SK-N-SH (cell line): ENCODE results near the gene SLC38A3.

Experiments used
- CHD2 ChIP-seq: fragments of 150-350 bp; IDR thresholded peaks from 2 replicates; pipeline ENCODE4 v1.6.1; 2018; ENCODE audit warnings: low read length; ENCODE audit not compliant: partially characterized antibody
- EP300 ChIP-seq, 2 experiments: IDR thresholded peaks; 2 replicates each; pipeline versions ENCODE4 v1.4.0 to v1.6.1; 2012; ENCODE audit warnings: borderline replicate concordance in 1 of 2, low read depth in 1 of 2, low read length in 1 of 2
- FOXM1 ChIP-seq: IDR thresholded peaks from 2 replicates; pipeline ENCODE4 v1.4.0; 2012; ENCODE audit warnings: low read depth, mild to moderate bottlenecking
- GATA2 ChIP-seq: sonication (generic); formaldehyde crosslinking; IDR thresholded peaks from 2 replicates; pipeline ENCODE4 v1.5.0; 2020; ENCODE audit warnings: mild to moderate bottlenecking, missing genetic modification reagents
- TAF1 ChIP-seq: IDR thresholded peaks from 2 replicates; pipeline ENCODE4 v1.6.1; 2012; ENCODE audit warnings: low read depth, mild to moderate bottlenecking, low read length, moderate library complexity, borderline replicate concordance
- TF ChIP-seq, protein P1 (sequence below): fragments of 200-600 bp; sonication (generic); IDR thresholded peaks from 2 replicates; pipeline ENCODE4 v1.6.1; 2017; ENCODE audit warnings: antibody characterized with exemption, mild to moderate bottlenecking, moderate library complexity
- TF ChIP-seq, protein P2 (sequence below): IDR thresholded peaks from 2 replicates; pipeline ENCODE4 v1.4.0; 2012; ENCODE audit warnings: low read depth
- TF ChIP-seq, protein P3 (sequence below): fragments of 150-350 bp; IDR thresholded peaks from 2 replicates; pipeline ENCODE4 v1.6.1; 2016; ENCODE audit warnings: mild to moderate bottlenecking, low read depth, low read length

DNA sequence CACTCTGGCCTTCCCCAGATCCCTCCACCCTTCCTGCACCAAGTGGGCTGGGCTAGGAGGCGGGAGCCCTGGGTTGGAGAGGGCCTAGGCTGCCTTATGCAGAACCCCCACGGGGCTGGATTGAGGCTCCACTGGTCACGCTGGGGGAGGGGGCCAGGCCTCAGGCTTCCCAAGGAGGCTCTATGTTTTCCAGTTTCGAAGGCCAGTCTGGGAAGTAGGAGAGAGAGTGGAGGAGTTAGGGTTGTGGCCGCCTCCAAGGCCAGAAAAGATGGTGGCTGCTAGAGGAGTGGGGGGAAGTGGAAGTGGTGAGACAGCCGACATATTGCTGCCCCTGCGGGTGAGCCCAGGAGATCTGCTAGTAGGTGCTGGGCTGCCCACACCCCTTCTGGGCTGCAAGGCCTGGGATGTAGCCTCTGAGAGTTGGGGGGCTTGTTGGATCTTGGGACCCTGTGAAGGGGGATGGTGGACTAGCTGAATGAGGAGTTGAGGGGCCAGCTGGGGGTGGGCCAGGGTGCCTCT lies 32.1 kb downstream of the SLC38A3 start:
- TF ChIP-seq, protein P1, sequence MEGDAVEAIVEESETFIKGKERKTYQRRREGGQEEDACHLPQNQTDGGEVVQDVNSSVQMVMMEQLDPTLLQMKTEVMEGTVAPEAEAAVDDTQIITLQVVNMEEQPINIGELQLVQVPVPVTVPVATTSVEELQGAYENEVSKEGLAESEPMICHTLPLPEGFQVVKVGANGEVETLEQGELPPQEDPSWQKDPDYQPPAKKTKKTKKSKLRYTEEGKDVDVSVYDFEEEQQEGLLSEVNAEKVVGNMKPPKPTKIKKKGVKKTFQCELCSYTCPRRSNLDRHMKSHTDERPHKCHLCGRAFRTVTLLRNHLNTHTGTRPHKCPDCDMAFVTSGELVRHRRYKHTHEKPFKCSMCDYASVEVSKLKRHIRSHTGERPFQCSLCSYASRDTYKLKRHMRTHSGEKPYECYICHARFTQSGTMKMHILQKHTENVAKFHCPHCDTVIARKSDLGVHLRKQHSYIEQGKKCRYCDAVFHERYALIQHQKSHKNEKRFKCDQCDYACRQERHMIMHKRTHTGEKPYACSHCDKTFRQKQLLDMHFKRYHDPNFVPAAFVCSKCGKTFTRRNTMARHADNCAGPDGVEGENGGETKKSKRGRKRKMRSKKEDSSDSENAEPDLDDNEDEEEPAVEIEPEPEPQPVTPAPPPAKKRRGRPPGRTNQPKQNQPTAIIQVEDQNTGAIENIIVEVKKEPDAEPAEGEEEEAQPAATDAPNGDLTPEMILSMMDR: no peak
- TF ChIP-seq CHD2 (peak; percentile 22), GATA2 (CRISPR knock-in tag) (no peak), FOXM1 (no peak), TAF1 (peak; percentile 30), EP300 (IDR thresholded peaks at IDR 0.05; ENCODE audit: borderline replicate concordance in 1 of 2, low read depth in 1 of 2, low read length in 1 of 2) (no peak)
- TF ChIP-seq, protein P2, sequence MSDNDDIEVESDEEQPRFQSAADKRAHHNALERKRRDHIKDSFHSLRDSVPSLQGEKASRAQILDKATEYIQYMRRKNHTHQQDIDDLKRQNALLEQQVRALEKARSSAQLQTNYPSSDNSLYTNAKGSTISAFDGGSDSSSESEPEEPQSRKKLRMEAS: 0 out of 2 replicates have a peak, but pooled peaks have one; percentile 22
- TF ChIP-seq, protein P3, sequence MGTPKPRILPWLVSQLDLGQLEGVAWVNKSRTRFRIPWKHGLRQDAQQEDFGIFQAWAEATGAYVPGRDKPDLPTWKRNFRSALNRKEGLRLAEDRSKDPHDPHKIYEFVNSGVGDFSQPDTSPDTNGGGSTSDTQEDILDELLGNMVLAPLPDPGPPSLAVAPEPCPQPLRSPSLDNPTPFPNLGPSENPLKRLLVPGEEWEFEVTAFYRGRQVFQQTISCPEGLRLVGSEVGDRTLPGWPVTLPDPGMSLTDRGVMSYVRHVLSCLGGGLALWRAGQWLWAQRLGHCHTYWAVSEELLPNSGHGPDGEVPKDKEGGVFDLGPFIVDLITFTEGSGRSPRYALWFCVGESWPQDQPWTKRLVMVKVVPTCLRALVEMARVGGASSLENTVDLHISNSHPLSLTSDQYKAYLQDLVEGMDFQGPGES: no peak
